Nephron progenitor cell (in vitro differentiated cells): ENCODE results near the gene CHPF.
A peak's percentile ranks its signal among the peaks of the same experiment; 100 is the strongest.

Source experiments
- DNase-seq: peaks from one replicate; pipeline ENCODE4 v3.0.0; 2021
- H3K27ac Mint-ChIP-seq: 2 replicates; pipeline ENCODE4 v1.8.0; 2021; ENCODE audit warnings: mild to moderate bottlenecking, moderate library complexity, mixed read lengths
- H3K27me3 Mint-ChIP-seq: 2 replicates; pipeline ENCODE4 v1.8.0; 2021; ENCODE audit warnings: mild to moderate bottlenecking, low read depth, mixed read lengths; ENCODE audit not compliant: poor library complexity
- H3K36me3 Mint-ChIP-seq: 2 replicates; pipeline ENCODE4 v1.8.0; 2021; ENCODE audit warnings: low read depth, mixed read lengths
- H3K4me1 Mint-ChIP-seq: 2 replicates; pipeline ENCODE4 v1.8.0; 2021; ENCODE audit warnings: mixed read lengths
- H3K4me3 Mint-ChIP-seq: 2 replicates; pipeline ENCODE4 v1.8.0; 2021; ENCODE audit warnings: mild to moderate bottlenecking, moderate library complexity, mixed read lengths
- H3K9me3 Mint-ChIP-seq: 2 replicates; pipeline ENCODE4 v1.8.0; 2021; ENCODE audit warnings: mild to moderate bottlenecking, moderate library complexity, mixed read lengths
- TF ChIP-seq, protein P1 (sequence below): fragments of 200-600 bp; sonication (generic); IDR thresholded peaks from 2 replicates; pipeline ENCODE4 v1.5.0; 2021; ENCODE audit warnings: antibody characterized with exemption

CHPF gene

DNA sequence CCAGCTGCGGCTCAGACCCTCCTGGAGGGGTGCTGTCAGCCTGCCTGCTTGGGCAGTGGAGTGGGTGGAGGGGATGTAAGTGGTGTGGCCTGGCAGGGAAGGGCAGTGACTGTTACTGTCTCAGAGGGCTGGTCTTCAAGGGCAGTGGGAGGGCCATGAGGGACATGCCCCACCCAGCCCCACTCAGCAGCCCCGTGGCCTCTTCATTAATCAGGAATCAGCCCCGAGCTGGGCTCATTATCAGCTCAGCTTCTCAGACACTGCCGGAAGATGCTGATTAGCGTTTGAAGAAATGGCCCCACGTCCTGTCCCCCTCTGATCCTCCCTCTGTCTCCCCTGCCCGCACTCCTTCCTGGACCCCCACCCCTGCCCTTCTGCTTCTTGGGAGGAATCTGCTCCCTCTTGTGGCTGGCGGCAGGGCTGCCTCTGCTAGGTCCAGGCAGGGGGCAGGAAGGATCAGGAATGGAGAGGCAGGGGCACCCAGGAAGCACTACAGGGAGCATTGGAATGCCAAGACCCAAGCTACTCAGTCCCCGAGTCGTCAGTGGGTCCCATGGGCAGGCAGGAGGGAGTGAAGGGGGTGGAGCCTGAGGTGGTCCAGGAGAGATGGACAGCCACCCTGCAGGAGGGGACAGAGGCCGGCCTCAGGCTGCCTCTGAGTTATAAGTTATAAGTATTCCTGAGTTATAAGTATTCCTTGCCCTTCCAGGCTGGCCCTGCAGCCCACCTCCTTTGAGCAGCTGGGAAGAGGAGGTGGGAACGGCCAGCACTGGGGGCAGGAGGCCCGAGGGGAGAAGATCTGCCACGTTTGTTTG, 22.3 kb downstream of the CHPF start:
- peaks cover 80% of the 10 kb centered on the region for H3K4me1 Mint-ChIP-seq
- H3K4me3 Mint-ChIP-seq: peak overlapping the region; percentile 70
- no peaks in the 10 kb centered on the region for H3K36me3 Mint-ChIP-seq
- peaks cover 48% of the 10 kb centered on the region for H3K27me3 Mint-ChIP-seq
- DNase-seq: peak; percentile 63
- H3K9me3 Mint-ChIP-seq: no peaks in the 10 kb centered on the region
- TF ChIP-seq, protein P1, sequence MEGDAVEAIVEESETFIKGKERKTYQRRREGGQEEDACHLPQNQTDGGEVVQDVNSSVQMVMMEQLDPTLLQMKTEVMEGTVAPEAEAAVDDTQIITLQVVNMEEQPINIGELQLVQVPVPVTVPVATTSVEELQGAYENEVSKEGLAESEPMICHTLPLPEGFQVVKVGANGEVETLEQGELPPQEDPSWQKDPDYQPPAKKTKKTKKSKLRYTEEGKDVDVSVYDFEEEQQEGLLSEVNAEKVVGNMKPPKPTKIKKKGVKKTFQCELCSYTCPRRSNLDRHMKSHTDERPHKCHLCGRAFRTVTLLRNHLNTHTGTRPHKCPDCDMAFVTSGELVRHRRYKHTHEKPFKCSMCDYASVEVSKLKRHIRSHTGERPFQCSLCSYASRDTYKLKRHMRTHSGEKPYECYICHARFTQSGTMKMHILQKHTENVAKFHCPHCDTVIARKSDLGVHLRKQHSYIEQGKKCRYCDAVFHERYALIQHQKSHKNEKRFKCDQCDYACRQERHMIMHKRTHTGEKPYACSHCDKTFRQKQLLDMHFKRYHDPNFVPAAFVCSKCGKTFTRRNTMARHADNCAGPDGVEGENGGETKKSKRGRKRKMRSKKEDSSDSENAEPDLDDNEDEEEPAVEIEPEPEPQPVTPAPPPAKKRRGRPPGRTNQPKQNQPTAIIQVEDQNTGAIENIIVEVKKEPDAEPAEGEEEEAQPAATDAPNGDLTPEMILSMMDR: peak; percentile 62
- H3K27ac Mint-ChIP-seq: no peak overlapping the region

DNA sequence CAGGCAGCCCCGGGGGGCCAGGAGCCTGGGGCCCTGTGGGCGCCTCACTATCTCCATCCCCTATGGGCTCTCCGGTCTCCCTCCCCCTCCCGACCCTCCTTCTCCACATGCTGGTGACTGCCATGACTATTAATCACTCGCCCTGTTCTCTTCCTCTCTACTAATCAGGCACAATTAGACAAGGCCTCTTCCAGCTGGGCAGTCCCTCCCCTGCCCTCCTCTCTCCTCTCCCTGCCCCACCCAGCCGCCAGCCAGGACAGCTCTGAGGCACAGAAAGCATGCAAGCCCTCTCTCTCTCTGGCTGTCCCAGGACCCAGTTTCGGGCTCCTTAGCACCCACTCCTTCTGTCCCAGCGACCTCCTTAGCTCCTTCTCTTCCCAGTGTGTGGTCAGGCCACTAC, 23.5 kb downstream of the CHPF start:
- Mint-ChIP-seq H3K27me3 (peaks cover 55% of the 10 kb centered on the region), H3K4me1 (peaks cover 75% of the 10 kb centered on the region), H3K36me3 (no peaks in the 10 kb centered on the region), H3K4me3 (no peak overlapping the region), H3K9me3 (no peaks in the 10 kb centered on the region), H3K27ac (no peak overlapping the region)
- TF ChIP-seq, protein P1: no peak
- no peak for DNase-seq

DNA sequence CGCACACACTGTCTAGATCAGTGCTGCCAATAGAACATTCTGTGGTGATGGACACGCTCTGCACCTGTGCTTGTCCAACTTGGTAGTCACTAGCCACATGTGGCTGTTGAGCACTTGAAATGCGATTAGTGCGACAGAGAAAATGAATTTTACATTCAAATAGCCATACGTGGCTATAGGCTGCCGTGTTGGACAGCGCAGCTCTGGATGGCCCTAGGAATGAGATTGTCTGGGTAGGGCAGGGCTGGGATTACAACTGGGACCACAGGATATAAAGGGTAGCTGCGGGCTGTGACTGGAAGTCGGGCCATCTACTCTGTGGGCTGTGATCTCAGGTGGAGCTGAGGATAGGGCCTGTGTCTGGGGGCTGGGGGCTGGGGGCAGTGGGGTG, 24.1 kb downstream of the CHPF start:
- no peaks in the 10 kb centered on the region for H3K36me3 Mint-ChIP-seq
- H3K27ac Mint-ChIP-seq: no peak overlapping the region
- H3K4me1 Mint-ChIP-seq: peaks cover 72% of the 10 kb centered on the region
- H3K4me3 Mint-ChIP-seq: no peak overlapping the region
- TF ChIP-seq, protein P1: no peak
- peaks cover 58% of the 10 kb centered on the region for H3K27me3 Mint-ChIP-seq
- H3K9me3 Mint-ChIP-seq: no peaks in the 10 kb centered on the region
- DNase-seq: no peak

DNA sequence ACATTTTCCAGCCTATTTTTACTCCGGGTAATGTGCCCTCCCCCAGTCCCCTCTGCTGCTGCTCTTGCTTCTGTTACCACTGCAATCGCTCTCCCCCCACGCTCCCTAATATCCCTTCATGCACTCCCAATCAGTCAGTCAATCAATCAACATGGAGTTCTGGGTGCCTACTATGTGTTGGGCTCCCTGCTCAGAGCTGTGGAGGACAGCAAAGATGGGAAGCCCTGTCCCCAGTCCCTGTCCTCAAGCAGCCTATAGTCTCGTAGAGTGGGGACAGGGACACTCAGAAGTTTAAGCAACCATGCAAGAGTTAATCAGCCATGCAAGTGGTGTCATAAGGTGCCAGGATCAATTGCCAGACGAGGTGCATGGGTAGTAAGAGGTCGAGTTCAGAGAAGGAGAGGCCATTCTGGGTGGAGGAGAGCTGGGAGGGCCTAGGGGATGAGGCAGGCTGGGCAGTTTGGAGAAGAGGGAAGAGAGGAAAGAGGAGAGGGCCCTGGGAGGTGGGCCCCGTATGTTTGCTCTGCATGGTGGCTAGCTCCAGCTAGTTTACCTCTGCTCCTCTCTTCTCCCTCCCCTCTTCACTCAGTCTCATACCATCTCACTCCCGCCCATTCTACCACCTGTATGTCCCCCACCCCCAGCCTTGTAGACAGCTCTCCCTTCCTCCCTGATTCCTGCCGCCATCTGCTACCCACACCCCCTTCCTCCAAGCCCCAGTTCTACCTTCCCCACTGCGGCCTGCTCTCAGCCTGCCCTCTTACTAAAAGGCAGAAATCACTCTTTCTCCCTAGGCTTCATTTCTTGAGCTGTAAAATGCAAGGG, 25.4 kb downstream of the CHPF start:
- H3K27me3 Mint-ChIP-seq: peaks cover 65% of the 10 kb centered on the region
- H3K36me3 Mint-ChIP-seq: no peaks in the 10 kb centered on the region
- H3K4me3 Mint-ChIP-seq: peak overlapping the region; percentile 15
- no peak for DNase-seq
- H3K27ac Mint-ChIP-seq: no peak overlapping the region
- H3K9me3 Mint-ChIP-seq: no peaks in the 10 kb centered on the region
- TF ChIP-seq, protein P1: no peak
- H3K4me1 Mint-ChIP-seq: peaks cover 80% of the 10 kb centered on the region

DNA sequence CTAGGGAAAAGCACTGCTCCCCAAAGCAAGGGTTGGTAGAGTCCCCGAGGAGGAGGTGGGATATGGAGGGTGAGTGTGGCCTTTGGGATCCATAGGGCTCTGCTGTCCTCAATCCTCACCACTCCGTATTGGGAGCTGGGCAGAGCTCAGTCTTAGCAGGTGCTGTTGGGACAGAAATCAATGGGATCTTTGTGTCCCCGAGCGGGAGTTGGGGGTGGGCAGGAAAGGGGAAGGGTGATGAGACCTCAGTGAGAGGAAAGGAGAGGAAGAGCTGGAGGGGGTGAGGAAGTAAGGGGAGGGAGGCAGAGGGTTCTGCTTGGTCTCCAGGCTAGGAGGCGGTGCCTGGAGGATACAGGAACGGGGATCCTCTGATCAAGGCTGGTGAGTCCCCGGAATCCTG, 26.7 kb downstream of the CHPF start:
- H3K4me1 Mint-ChIP-seq: peaks cover 86% of the 10 kb centered on the region
- TF ChIP-seq, protein P1: no peak
- H3K4me3 Mint-ChIP-seq: no peak overlapping the region
- no peaks in the 10 kb centered on the region for H3K36me3 Mint-ChIP-seq
- H3K9me3 Mint-ChIP-seq: no peaks in the 10 kb centered on the region
- DNase-seq: no peak
- H3K27ac Mint-ChIP-seq: no peak overlapping the region
- H3K27me3 Mint-ChIP-seq: peaks cover 68% of the 10 kb centered on the region
